PC-9 (cell line): ENCODE measurements around the gene BCL6B. TPM values are rescaled to one million over a fixed set of nuclear protein-coding genes. Genes with fewer than 3 reads are reported as not detected.

Source experiments
- BruUV-seq: library from RNA; stranded (reverse); fragments of 400-500 nt; replicated peaks from 2 replicates; lab custom pipeline; 2021; lab: Mats Ljungman, UMichigan
- CTCF ChIA-PET: fragments of 300-600 bp; sonication (Branson Sonifier 250); formaldehyde crosslinking; loops from one replicate; lab custom pipeline; 2022; ENCODE audit warnings: antibody characterized with exemption; lab: Charles Lee
- POLR2A ChIA-PET: fragments of 300-600 bp; sonication (Branson Sonifier 250); formaldehyde crosslinking; loops from one replicate; lab custom pipeline; 2022; ENCODE audit warnings: antibody characterized with exemption; ENCODE audit not compliant: unreplicated experiment; lab: Charles Lee
- DNase-seq, 2 experiments: peaks; one replicate each; pipeline versions ENCODE4 v3.0.0 to v3.0.0-alpha.2; 2015 to 2022; ENCODE audit warnings: mixed read lengths in 1 of 2
- H2AFZ ChIP-seq: fragments of 200-600 bp; sonication (generic); 2 replicates; pipeline ENCODE4 v1.8.1; 2017; ENCODE audit warnings: antibody characterized with exemption
- H3F3A ChIP-seq: fragments of 200-600 bp; sonication (generic); 2 replicates; pipeline ENCODE4 v1.8.1; 2017; ENCODE audit warnings: antibody characterized with exemption, mild to moderate bottlenecking, low read depth; ENCODE audit not compliant: insufficient read depth
- H3K27ac ChIP-seq: fragments of 200-600 bp; sonication (generic); 2 replicates; pipeline ENCODE4 v1.6.1; 2016; ENCODE audit warnings: mixed run types
- H3K27me3 ChIP-seq: fragments of 200-600 bp; sonication (generic); 2 replicates; pipeline ENCODE4 v1.6.1; 2016; ENCODE audit warnings: low read depth, mixed run types; ENCODE audit not compliant: insufficient read depth
- H3K36me3 ChIP-seq: fragments of 200-600 bp; sonication (generic); 2 replicates; pipeline ENCODE4 v1.6.1; 2016; ENCODE audit warnings: low read depth, mixed run types
- H3K4me1 ChIP-seq: fragments of 200-600 bp; sonication (generic); replicated peaks from 2 replicates; pipeline ENCODE4 v1.6.1; 2016; ENCODE audit warnings: mixed run types; ENCODE audit not compliant: insufficient read depth
- H3K4me2 ChIP-seq: fragments of 200-600 bp; sonication (generic); 2 replicates; pipeline ENCODE4 v1.6.1; 2017; ENCODE audit warnings: mixed run types
- H3K4me3 ChIP-seq: fragments of 200-600 bp; sonication (generic); 2 replicates; pipeline ENCODE4 v1.6.1; 2016; ENCODE audit warnings: mixed run types
- H3K79me2 ChIP-seq: fragments of 200-600 bp; sonication (generic); 2 replicates; pipeline ENCODE4 v1.6.1; 2017; ENCODE audit warnings: low read depth, mixed run types
- H3K9me2 ChIP-seq: fragments of 200-600 bp; sonication (generic); 2 replicates; pipeline ENCODE4 v1.8.1; 2017; ENCODE audit warnings: mild to moderate bottlenecking; ENCODE audit not compliant: insufficient read depth
- H3K9me3 ChIP-seq: fragments of 200-600 bp; sonication (generic); 2 replicates; pipeline ENCODE4 v1.8.1; 2016; ENCODE audit warnings: low read depth; ENCODE audit not compliant: insufficient read depth
- H4K20me1 ChIP-seq: fragments of 200-600 bp; sonication (generic); 2 replicates; pipeline ENCODE4 v1.8.1; 2017; ENCODE audit not compliant: insufficient read depth
- EZH2 ChIP-seq: fragments of 200-600 bp; sonication (generic); IDR thresholded peaks from 2 replicates; pipeline ENCODE4 v1.8.0; 2017; ENCODE audit warnings: antibody characterized with exemption, low read depth
- intact Hi-C: fragments of 100-400 bp; cut with micrococcal nuclease; formaldehyde crosslinking; loops from one replicate; pipeline ENCODE4 v1.10.0; 2022; ENCODE audit not compliant: unreplicated experiment
- total RNA-seq: library from RNA; stranded (reverse); gene quantifications from 2 replicates; pipeline ENCODE4 v1.2.3, GENCODE V29; 2021
- TF ChIP-seq, protein P1 (sequence below): fragments of 200-600 bp; sonication (generic); conservative IDR thresholded peaks from 2 replicates; pipeline ENCODE4 v1.6.1; 2017; ENCODE audit warnings: mixed run types, antibody characterized with exemption, mild to moderate bottlenecking, moderate library complexity

Gene BCL6B
- total RNA-seq, 1 experiment from 2014 or later, result 0.28 TPM

DNA sequence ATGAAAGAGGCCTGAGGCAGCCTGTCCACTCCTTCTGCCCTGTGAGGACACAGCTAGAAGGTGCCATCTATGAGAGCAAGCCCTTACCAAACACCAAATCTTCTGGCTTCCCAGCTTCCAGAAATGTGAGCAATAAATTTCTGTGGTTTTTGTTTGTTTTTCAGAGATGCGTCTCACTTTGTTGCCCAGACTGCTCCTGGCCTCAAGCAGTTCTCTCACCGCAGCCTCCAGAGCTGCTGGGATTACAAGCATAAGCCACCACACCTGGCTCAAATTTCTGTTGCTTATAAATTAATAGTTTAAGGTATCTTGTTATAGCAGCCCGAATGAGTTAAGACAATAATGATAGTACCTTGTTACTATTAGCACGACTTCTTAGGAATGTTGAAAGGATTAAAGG is 33.5 kb downstream of the BCL6B start:
- peaks cover 36% of the 10 kb centered on the region for H3K4me1 ChIP-seq
- TF ChIP-seq, protein P1, sequence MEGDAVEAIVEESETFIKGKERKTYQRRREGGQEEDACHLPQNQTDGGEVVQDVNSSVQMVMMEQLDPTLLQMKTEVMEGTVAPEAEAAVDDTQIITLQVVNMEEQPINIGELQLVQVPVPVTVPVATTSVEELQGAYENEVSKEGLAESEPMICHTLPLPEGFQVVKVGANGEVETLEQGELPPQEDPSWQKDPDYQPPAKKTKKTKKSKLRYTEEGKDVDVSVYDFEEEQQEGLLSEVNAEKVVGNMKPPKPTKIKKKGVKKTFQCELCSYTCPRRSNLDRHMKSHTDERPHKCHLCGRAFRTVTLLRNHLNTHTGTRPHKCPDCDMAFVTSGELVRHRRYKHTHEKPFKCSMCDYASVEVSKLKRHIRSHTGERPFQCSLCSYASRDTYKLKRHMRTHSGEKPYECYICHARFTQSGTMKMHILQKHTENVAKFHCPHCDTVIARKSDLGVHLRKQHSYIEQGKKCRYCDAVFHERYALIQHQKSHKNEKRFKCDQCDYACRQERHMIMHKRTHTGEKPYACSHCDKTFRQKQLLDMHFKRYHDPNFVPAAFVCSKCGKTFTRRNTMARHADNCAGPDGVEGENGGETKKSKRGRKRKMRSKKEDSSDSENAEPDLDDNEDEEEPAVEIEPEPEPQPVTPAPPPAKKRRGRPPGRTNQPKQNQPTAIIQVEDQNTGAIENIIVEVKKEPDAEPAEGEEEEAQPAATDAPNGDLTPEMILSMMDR, result no peak
- no peak for TF ChIP-seq EZH2
- H3K27ac ChIP-seq, result peak overlapping the region; percentile 22; the same call in 1 of the 2 replicates
- H4K20me1 ChIP-seq, result no peaks in the 10 kb centered on the region
- H3K4me3 ChIP-seq, result no peak overlapping the region
- ChIA-PET POLR2A (interaction anchor here (0.5 to 0.6 kb wide), 2 partner anchors 116 to 519 kb away, joined by 3 read pairs; no protein-coding TSS in a partner anchor), CTCF (interaction anchor here (0.7 kb wide), 1 partner anchor 121 kb away, joined by 7 read pairs; no protein-coding TSS in a partner anchor)
- no peaks in the 10 kb centered on the region for H3K27me3 ChIP-seq
- BruUV-seq, result no TSS peak
- no peaks in the 10 kb centered on the region for H3K9me3 ChIP-seq
- H3K9me2 ChIP-seq, result no peaks in the 10 kb centered on the region
- H3K79me2 ChIP-seq, result no peaks in the 10 kb centered on the region
- H3K4me2 ChIP-seq, result no peak overlapping the region
- no peaks in the 10 kb centered on the region for H3K36me3 ChIP-seq
- peak; percentile 14 to 78 for DNase-seq
- intact Hi-C loops, result no loop called here
- H2AFZ ChIP-seq, result no peak overlapping the region
- H3F3A ChIP-seq, result peaks cover 34% of the 10 kb centered on the region

DNA sequence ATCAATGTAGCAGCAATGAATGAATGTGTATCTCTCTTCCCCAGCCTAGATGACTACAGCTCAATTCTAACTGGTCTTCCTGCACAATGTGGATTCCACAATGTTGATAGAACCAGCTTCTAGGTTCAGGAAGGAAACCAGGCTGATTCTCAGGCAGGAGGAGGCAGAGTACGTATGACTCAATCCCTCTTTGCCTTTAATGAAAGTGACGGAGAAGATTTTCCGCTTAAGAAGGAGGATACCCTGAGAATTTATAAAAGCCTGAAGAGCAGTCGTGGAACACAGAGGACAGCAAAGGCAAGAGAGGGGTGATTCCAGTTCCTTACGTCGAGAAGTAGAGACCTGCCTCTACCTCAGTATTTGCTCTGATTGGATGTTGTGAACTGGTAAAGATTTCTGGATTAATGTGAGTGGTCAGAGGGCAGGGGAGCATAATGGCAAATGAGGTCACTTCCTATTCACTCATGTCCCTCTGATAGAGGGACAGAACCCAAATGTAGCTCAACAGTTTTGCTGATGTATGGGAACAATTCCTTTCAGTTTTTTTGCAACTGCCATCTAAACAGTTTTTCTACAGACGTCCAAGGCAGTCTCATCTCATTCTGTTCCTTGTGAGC is 36.1 kb downstream of the BCL6B start:
- Histone ChIP-seq H3K27ac (no peak overlapping the region), H3K9me3 (no peaks in the 10 kb centered on the region), H3K27me3 (no peaks in the 10 kb centered on the region), H3K36me3 (no peaks in the 10 kb centered on the region), H3K4me1 (peaks cover 36% of the 10 kb centered on the region), H2AFZ (no peak overlapping the region), H3F3A (peaks cover 38% of the 10 kb centered on the region), H3K4me2 (no peak overlapping the region), H3K79me2 (no peaks in the 10 kb centered on the region), H3K9me2 (no peaks in the 10 kb centered on the region), H4K20me1 (no peaks in the 10 kb centered on the region), H3K4me3 (no peak overlapping the region)
- POLR2A ChIA-PET, result no interaction called here
- no TSS peak for BruUV-seq
- DNase-seq, result no peak
- intact Hi-C loops, result no loop called here
- CTCF ChIA-PET, result no interaction called here
- TF ChIP-seq EZH2, result no peak
- TF ChIP-seq, protein P1, result no peak

DNA sequence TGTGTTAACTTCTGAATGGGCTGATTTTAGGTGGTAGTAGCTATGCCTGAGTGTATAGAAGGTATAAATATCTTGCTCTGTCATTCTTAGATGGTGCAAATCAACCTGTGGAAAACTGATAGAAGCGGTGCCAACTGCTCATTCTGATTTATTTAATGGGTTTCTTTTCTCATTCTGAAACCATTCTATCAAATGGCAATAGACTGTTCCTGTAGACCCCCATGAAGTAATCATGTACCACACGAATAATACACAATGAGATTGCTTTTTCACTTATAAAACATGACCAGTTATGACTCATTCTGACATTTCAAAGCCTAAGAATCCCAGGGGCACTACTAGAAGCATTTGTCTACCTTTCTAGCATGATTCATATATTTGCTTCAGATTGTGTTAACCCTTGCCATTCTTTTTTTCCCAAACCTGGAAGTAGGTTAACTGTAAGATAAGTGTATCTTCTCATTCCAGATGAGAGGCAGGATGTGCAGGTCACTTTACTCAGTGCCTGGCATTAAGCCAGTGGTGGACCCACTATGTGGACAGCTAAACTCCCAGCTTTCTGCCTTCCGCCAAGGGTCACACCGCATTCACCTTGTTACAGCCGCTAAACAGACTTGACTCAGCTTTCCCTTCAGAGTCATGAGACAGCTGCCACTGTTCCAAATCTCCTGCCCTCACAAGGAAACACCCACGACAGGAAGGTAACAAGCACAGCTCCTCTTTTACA is 37.5 kb downstream of the BCL6B start:
- BruUV-seq, result no TSS peak
- H3K36me3 ChIP-seq, result no peaks in the 10 kb centered on the region
- no peak for TF ChIP-seq EZH2
- TF ChIP-seq, protein P1, result no peak
- peaks cover 36% of the 10 kb centered on the region for H3K4me1 ChIP-seq
- H3K27ac ChIP-seq, result peak overlapping the region; percentile 93
- H3K4me2 ChIP-seq, result peak overlapping the region; percentile 56
- H3F3A ChIP-seq, result peaks cover 38% of the 10 kb centered on the region
- no peak overlapping the region; the same call in 1 of the 2 replicates for H3K4me3 ChIP-seq
- ChIA-PET CTCF (interaction anchor here (0.6 kb wide), 1 partner anchor 154 kb away, joined by 3 read pairs; no protein-coding TSS in a partner anchor), POLR2A (interaction anchor here (0.6 kb wide), 4 partner anchors 14 to 419 kb away, joined by 3 to 18 read pairs (median 8); partner anchors contain the start of genes SLC2A4 and ZBTB4)
- no peaks in the 10 kb centered on the region for H4K20me1 ChIP-seq
- no peaks in the 10 kb centered on the region for H3K79me2 ChIP-seq
- intact Hi-C loops, result no loop called here
- DNase-seq, result peak; percentile 73 to 94
- H3K27me3 ChIP-seq, result no peaks in the 10 kb centered on the region
- H3K9me3 ChIP-seq, result no peaks in the 10 kb centered on the region
- H3K9me2 ChIP-seq, result no peaks in the 10 kb centered on the region
- H2AFZ ChIP-seq, result no peak overlapping the region
